ENCODE results near the gene PRPF6. TPM values are rescaled to one million over a fixed set of nuclear protein-coding genes. Genes with fewer than 3 reads are reported as not detected.

PRPF6 gene
- total and polyA plus RNA-seq, 2 of the 13 experiments (the other 11 are each of a cell fraction or from before 2014, with no cell fraction given), result 63.7 to 101 TPM

GRCh38 chr20:64052326-64052722, 71.4 kb downstream of the PRPF6 start (continued):
- TF ChIP-seq KLF12 (CRISPR knock-in tag; IDR thresholded peaks at IDR 0.05; ENCODE audit: borderline replicate concordance) (no peak), NRL (CRISPR knock-in tag; IDR thresholded peaks at IDR 0.05; ENCODE audit: borderline replicate concordance) (no peak), RARA (CRISPR knock-in tag; IDR thresholded peaks at IDR 0.05) (no peak), ZNF891 (CRISPR knock-in tag; IDR thresholded peaks at IDR 0.05) (no peak), ZFP90 (CRISPR knock-in tag; IDR thresholded peaks at IDR 0.05; ENCODE audit: borderline replicate concordance) (0 out of 2 replicates have a peak, but pooled peaks have one; percentile 28), PREB (CRISPR knock-in tag; IDR thresholded peaks at IDR 0.05) (no peak), MYC (CRISPR knock-in tag; IDR thresholded peaks at IDR 0.05; ENCODE audit: borderline replicate concordance) (no peak), PAXIP1 (CRISPR knock-in tag; conservative IDR thresholded peaks at IDR 0.05) (no peak)

All from HepG2 (cell line).